ENCODE measurements around the gene LLGL1.

The LLGL1 gene

GRCh38 chr17:18267927-18268711 is 42.7 kb downstream of the LLGL1 start:
- no peak overlapping the region for H3K27ac ChIP-seq
- H3K4me3 ChIP-seq, result no peak overlapping the region
- no peak for TF ChIP-seq CTCF (IDR thresholded peaks at IDR 0.05)
- no peak for DNase-seq (ENCODE audit: low spot score)

- H3K27ac ChIP-seq, result no peak overlapping the region
- TF ChIP-seq CTCF (IDR thresholded peaks at IDR 0.05), result no peak
- H3K4me3 ChIP-seq, result no peak overlapping the region
- no peak for DNase-seq (ENCODE audit: low spot score)
Measured at GRCh38 chr17:18270046-18270931, 44.9 kb downstream of the LLGL1 start.

GRCh38 chr17:18277076-18277475 is 51.6 kb downstream of the LLGL1 start:
- no peak overlapping the region for H3K27ac ChIP-seq
- no peak overlapping the region for H3K4me3 ChIP-seq
- TF ChIP-seq CTCF (IDR thresholded peaks at IDR 0.05), result no peak
- DNase-seq (ENCODE audit: low spot score), result no peak

GRCh38 chr17:18278867-18279266 is 53.4 kb downstream of the LLGL1 start:
- Histone ChIP-seq H3K27ac (no peak overlapping the region), H3K4me3 (no peak overlapping the region)
- TF ChIP-seq CTCF (IDR thresholded peaks at IDR 0.05), result no peak
- DNase-seq (ENCODE audit: low spot score), result no peak

- no peak for TF ChIP-seq CTCF (IDR thresholded peaks at IDR 0.05)
- Histone ChIP-seq H3K4me3 (no peak overlapping the region), H3K27ac (no peak overlapping the region)
- DNase-seq (ENCODE audit: low spot score), result no peak
Measured at GRCh38 chr17:18280249-18280648, 54.8 kb downstream of the LLGL1 start.

GRCh38 chr17:18280766-18281371 is 55.4 kb downstream of the LLGL1 start:
- Histone ChIP-seq H3K4me3 (no peak overlapping the region), H3K27ac (no peak overlapping the region)
- no peak for DNase-seq (ENCODE audit: low spot score)
- no peak for TF ChIP-seq CTCF (IDR thresholded peaks at IDR 0.05)
